NCI-H1105 (cell line): ENCODE data around the gene CYP26B1.

Experiments used
- DNase-seq: peaks from one replicate; lab custom pipeline; 2025; lab: John Stamatoyannopoulos, UW

Gene CYP26B1, protein sequence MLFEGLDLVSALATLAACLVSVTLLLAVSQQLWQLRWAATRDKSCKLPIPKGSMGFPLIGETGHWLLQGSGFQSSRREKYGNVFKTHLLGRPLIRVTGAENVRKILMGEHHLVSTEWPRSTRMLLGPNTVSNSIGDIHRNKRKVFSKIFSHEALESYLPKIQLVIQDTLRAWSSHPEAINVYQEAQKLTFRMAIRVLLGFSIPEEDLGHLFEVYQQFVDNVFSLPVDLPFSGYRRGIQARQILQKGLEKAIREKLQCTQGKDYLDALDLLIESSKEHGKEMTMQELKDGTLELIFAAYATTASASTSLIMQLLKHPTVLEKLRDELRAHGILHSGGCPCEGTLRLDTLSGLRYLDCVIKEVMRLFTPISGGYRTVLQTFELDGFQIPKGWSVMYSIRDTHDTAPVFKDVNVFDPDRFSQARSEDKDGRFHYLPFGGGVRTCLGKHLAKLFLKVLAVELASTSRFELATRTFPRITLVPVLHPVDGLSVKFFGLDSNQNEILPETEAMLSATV

DNA sequence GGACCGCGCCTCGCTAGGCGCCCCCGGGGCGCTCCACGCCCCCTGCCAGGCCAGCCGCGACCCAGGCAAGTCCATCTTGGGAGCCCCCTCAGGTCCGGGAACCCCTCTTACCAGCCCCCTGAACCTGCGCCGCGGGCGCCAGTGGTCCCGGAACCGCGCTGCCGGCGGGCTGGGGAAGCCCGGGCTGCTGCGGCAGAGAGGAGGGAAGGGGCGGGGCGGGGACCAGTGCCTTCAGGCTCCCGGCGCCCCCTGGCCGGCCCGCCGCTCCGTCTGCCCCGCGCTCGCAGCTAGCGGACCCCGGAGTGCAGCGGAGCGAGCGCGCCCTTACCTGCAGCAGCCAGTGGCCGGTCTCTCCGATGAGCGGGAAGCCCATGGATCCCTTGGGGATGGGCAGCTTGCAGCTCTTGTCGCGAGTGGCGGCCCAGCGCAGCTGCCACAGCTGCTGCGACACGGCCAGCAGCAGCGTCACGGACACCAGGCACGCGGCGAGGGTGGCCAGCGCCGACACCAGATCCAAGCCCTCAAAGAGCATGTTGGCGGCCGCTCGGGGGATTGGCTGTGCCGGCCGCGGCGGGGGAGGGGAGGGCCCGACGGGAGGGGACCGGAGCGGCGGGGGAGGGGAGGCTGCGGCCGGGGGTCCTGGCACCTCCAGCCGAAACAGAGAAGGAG, at the start of gene CYP26B1:
TSS of gene CYP26B1 (minus strand) at position 560 of the 669 bp plus-strand sequence. CDS start at position 532, 28 bp downstream.
- DNase-seq: no peak

DNA sequence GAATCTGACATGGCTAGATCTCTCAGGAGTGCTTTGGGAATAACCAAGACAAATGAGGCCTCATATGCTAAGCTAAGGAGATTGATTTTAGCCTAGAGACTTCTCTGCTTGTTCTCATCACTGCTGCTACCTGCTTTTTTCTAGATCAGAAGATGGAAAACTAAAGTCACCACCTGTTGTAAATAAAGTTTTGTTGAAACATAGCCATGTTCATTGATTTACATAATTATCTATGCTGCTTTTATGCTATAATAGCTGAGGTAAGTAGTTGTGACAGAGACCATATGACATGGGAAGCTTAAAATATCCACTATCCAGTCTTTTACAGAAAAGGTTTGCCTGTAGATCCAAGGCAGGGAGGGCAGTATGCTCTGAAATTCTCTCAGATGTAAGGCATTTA, 46.1 kb upstream of the CYP26B1 start:
- DNase-seq: no peak

DNA sequence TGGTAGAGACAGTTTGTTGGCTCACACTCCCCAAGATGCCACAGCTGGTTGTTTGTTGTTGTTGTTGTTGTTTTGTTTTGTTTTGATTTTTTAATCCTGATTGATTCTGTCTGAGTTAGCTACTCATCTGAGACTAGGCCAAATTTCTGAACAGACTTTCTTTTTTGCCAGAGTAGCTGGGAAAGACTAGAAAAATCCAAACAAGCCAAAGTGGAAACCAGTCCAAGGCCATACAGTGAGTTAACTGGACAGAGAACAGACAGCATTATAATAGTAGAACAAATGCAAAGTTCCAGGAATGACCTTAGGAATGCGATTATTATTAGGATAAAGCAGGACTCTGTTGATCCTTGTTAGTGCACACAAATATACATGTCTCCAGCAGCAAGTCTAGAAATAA, 43.8 kb upstream of the CYP26B1 start:
- DNase-seq: no peak

DNA sequence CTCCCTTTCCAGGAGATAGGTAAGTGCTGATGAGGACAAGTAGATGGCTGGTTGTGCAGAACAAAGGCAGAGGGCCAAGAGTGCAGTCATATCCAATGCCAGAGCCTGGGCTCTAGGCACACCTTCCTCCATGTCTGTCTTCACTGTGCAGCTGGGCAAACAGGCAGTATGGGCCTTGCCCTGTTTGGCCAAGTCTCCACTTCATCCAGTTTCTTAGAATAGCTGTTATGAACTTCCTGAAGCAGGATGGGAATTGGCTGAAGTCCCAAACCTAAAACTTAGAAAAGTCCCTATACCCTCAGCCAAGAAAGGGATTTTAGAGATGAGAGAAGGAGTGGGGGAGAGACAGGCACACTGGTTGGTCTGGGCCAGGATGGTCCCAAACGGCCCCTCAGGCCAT, 37.5 kb upstream of the CYP26B1 start:
- DNase-seq: no peak

DNA sequence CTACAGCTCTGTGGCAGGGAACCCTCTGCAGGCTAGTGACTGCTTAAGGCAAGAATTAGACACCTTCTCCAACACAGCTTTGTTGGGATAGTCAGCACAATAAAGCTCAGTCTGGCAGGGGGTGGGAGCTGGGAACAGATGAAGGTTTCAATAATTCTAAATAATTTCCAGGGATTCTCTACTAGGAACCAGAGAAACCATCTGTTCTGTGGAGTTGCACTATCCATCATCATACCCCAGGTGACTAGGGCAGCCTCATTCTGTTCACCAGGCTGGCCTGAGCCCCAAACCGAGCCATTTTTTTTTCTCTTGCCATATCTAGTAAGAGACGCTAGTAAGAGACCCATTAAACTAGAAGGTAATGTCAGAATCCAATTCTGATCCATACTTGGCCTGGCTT, 35.8 kb upstream of the CYP26B1 start:
- DNase-seq: no peak

DNA sequence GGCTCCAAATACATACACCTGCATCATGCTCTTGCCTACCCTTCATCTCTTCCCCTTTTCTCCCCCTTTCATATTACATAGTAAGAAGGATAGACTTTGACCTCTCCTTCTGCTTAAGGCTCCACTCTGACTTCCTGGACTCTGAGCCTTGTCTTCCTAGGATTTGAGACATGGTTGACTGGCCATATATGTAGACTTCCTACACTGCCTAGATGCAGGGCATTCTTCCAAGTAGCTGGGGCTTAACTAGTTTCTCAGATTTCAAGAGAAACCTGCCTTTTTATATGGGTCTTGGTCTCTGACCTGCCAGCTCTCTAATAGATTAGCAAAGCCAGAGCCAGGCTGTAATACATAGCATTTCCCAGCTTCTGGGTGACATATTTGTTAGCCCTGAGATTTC, 35.4 kb upstream of the CYP26B1 start:
- DNase-seq: no peak

DNA sequence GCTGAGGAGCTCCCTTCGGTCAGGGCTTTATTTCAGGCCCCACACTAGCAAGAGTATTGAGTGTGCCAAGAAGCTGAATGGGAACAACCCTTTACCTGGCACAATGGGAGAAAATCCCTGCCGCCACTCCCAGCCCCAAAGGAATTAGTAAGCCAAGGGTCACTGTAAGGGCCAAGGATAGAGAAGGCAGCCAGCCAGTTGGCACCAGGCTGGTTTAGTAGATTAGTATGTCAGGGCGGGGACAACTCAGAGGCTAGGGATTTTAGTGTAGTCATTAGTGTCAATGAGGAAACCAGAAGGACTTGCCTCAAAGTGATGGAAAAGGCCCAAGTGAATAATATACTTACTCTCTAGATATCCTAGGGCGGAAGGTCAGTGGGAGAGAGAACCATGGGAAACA, 34.9 kb upstream of the CYP26B1 start:
- DNase-seq: no peak

DNA sequence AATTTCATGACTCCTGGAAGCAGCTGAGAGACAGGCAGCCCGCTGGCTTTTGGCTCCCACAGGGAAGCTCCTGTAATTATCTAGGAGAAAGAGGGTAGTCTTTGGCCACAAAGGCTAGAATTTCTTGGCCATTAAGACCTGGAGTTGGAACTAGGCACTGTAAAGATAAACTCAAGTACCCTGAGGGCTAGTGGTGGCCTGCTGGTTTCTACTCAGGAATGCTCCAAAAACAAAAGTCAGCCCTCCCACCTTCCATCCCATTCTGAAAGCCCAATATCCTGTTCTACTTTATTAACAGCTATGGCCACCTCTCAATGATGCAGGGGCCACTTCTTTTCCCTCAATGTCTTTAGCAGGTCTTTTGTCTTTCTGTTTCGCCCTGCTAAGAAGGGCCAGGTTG, 34.0 kb upstream of the CYP26B1 start:
- no peak for DNase-seq

DNA sequence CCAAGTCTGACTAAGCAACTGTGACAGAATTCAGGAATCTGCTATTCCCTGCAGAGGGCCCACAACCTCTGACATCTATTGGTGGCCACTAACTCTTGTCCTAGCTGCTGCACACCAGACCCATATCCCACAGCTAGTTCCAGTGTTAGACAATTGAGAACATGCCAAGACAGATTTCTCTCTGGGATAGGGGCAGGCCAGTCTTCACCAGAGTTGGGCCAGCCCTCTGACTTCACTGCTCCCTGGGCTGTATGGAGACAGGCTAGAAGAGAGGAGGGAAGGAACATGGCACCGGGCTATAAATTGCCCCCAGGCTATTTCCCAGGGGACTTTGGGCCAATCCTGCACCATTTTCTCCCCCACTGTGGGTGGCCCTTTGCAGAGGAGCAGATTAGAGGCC, 32.7 kb upstream of the CYP26B1 start:
- no peak for DNase-seq

DNA sequence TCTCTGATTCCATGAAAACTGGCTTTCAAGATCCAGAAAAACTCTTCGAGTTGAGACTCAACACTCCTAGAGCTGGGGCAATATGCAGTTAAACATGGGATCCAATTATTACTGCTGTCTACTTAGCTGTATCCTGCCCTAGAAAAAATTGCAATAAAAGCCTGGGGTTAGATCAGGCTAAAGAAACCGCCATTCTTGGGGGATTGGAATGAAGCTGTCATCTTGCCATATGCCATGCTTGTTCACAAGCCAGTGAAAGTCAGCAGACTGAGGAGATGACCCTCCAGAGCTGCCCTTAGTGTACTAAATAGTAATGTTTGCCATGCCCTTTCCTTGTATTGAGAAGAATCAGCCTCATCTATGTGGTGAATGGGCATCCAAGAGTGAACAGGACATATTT, 30.9 kb upstream of the CYP26B1 start:
- DNase-seq: no peak

DNA sequence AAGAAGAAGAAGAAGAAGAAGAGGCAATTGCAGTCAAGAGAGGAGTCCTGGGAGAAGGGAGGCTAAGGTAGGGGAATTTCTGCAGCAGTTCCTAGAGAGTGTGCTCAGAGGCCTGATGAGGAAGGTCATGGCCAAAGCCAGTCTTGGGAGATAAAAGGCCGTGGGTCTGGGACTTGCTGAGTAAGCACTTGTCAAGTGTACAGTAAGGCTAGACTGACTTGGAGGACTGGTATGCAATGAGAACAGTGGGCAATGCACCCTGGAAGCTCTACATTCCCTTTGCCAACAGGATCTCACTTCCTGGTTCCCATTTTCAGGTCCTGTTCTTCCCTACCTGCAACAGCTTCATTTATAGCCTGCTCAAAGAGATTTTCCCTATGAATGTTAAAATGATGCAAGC, 28.6 kb upstream of the CYP26B1 start:
- DNase-seq: no peak

DNA sequence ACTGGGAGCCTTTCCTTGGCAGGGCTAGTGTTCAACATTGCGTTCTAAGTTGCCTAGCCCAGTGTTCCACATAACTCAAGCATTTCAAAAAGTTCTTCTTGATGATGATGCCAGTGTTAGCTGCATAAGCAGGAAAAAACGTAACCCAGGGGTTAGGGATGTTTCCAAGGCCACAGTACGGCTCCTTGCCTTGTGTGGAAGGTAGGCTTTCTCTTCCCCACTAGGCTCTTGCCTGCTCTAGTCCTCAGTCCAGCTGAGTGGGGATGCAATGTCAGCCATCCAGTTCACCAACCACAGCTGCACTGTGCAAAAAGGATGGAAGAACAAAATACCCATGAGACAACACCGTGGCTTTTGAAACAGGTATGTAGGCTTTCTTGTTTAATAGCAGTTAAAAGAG, 28.0 kb upstream of the CYP26B1 start:
- DNase-seq: no peak

DNA sequence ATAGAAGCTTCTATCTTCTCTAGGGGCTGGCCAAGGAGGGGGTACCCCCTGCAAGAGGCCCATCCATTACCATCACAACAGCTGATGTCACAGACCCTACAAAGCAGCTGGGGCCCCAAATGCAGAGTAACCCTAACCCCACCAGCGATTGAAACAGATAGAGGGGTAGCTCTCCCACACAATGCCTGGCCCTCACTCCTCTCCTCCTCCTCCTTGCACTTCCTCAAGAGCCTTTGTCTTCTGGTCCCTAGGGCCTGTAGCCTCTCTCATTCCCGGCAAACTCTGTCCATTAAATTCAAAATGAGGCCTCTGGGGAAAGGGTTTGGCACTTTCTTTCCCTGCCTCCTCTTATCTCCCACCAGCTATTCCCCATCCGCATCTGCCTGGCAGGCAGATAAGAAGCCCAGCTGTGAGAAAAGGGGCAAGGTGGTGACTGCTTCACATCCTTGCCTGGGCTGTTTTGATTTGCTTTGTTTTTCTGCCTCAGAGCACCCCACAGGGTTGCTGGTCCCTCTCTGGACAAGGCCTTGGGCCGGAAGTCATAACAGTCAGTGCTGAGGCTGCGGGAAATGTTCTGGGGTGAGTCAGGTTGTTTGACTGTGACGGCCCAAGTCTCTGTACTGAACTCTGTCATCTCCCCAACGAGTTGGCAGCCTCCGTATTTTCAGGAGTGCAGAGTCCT, 26.1 kb upstream of the CYP26B1 start:
- DNase-seq: no peak

DNA sequence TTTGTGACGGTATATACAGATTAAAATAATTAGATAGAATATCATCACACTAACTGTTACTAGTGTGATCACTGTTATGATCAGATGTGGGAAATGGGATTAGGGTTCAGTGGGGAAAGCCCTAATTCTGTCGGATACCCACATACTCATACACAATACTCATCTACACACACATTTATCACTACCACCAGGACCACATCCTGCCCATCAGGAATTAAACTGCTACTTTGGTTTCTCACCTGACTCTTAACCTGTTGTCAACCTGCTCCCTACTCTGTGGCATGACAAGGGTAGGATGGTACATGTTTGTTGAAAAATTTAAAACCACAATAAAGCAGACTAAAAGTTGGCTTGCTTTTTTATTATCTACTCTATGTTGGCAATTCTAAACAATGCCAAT, 24.8 kb upstream of the CYP26B1 start:
- DNase-seq: no peak

DNA sequence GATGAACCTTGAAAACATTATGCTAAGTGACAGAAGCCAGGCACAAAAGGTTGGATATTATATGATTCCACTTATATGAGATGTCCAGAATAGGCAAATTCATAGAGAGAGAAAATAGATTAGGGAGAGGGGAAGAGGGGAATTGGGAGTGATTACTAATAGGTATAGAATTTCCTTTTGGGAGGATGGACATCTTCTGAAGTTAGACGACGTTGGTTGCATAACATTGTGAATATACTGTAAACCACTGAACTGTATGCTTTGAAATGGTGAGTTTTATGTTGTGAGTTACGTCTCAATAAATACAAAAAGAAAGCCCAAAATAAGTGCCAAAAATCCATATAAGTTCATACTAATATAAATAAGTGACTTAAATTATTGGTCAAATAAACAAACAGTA, 18.6 kb upstream of the CYP26B1 start:
- DNase-seq: no peak

DNA sequence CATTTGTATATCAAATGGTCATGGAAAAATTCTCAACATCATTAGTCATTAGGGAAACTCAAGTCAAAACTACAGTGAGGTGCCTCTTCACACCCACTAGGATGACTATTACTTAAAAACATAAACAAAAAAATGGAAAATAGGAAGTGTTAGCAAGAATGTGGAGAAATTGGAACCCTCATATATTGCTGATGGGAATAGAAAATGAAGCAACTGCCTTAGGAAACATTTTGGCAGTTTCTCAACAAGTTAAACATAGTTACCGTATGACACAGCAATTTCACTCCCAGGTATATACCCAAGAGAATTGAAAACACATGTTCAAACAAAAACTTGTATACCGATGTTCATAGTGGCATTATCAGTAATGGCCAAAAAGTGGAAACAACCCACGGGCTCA, 18.1 kb upstream of the CYP26B1 start:
- DNase-seq: no peak

DNA sequence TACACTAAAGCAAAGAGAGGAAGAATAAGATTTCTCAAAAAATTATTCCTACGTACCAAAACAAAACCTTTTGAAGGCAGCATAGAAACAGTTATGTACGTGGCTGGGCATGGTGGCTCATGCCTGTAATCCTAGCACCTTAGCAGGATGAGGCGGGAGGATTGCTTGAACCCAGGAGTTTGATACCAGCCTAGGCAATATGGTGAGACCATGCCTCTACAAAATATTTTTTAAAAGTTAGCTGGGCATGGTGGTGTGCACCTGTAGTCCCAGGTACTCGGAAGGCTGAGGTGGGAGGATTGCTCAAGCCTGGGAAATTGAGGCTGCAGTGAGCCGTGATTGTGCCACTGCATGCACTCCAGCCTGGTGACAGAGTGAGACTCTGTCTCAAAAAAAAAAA, 14.9 kb upstream of the CYP26B1 start:
- no peak for DNase-seq

DNA sequence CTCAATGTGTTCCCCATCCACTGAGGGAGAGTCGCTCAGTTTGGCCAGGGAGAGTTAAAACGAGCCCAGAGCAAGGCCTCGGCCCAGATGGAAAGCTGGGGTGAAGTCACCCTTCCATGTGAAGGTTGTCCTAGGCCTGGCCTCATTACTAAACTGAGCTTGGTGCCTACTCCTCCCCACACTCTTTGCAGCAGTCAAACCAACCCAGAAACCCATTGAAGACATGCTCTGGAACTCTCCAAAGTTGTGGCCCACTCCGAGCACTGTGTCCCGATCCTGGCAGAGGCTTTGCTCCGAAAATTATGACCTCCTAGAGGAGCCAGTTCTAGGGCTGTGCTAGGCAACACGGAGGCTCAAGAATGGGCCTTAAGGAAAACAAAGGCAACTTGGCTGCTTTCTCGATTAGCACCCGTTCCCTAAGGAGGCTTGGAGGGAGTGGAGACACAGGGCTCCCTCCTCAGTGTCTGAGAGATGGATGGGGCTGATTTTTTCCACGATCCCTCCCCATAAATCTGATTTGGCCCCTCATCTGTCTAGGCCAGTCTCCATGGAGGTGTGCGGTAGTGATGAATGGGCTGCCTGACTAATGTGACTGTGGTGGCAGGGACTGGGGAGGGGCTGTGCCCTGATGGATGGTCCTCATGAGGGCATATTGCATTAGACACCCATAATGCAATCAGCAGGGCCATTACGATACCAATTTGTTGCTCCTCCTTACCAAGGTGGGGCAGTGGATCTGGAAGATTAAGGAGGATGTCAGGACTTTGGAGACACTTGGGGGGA, 11.7 kb upstream of the CYP26B1 start:
- DNase-seq: no peak

DNA sequence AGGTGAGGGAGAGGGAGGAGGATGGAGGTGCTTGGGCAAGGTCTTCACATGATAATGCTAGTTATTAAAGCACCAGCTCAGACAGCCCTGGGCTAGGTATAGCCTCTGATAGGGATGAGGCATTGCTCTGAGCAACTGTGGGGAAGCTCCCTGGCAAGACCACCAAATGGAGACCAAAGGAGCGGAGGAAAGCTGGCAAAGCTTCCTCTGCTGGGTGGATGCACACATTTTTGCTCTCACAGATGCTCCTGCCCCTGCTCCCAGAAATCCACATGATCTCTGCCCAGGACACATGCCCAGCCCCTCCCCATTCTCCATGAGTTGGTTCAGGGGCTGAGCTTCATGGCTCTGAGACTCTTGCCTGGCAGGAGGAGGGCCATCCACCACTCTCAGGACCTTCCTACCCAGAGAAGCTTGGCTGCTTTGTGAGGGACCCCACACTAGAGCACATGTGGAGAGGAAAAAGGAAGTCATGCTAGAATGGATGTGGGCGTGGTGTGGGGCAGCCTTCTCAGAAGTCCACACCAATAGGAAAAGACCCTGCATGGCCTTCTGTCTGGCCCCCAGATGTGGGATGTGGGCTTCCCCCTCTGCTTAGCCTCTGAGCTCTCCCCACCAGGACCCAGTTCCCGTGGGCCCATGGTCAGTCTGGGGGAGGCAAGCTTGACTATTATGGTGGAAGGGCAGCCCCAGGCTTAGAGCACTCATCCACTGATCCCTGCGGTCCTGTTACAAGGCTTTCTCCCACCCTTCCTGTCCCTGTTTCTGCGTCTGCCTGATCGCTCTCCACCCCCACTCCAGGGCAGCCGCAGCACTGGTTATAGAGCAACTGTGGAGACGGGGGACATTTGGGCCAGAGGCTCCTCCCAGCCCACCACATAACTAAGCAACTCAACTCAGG, 10.5 kb upstream of the CYP26B1 start:
- no peak for DNase-seq

DNA sequence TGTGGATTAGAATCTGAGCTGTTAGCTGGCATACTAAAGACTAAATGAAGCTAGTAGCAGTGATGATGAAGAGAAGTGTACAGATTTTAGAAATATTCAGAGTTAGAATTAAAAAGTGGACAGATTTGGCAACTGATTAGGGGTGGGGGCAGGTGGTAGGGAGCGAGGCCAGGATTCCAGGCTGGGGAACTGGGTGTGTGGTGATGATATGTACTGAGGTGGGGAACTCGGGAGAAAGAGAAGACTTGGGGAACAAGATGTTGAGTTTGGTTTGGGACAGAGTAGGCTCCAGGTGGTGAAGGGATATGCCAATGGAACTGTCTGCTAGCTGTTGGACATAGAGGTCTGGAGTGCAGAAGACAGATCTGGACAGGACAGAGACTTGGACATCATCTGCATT, 9.2 kb upstream of the CYP26B1 start:
- DNase-seq: no peak

DNA sequence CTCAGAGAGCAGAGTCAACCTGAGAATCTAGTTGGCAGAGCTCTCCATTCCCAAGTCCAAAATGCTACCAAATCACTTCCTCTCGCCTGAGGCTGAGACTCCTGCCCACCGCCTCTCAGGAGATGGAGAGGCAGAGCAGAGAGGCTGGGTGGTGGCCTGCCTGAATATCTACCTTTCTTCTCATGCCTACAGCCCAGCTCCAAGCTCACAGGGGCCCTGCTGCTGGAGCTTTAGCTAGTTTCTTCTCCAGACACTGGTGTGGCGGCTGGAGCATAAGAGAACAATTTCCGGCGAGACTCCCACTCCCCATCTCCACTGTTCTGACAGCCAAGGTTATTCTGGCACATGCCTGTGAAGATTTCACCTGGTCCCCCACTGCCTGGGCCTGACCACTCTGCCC, 8.1 kb upstream of the CYP26B1 start:
- DNase-seq: no peak
